IPS DF 6.9 (cell line): ENCODE measurements around the gene NFRKB.
"Not testable (repeated sequence)": the region's sequence is repeated elsewhere in the genome, so short reads cannot be mapped to it uniquely, and the experiment has no call there.

Experiments used
- DNase-seq: peaks from one replicate; pipeline ENCODE4 v3.0.0-alpha.2; 2013; ENCODE audit warnings: low read depth, low spot score
- H3K27ac ChIP-seq: one replicate; pipeline ENCODE4 v1.5.1; 2013; ENCODE audit warnings: low read length, control low read depth
- H3K27me3 ChIP-seq: 2 replicates; pipeline ENCODE4 v1.6.1; 2013; ENCODE audit warnings: mild to moderate bottlenecking, low read length; ENCODE audit not compliant: control insufficient read depth, insufficient read depth
- H3K36me3 ChIP-seq: 2 replicates; pipeline ENCODE4 v1.6.1; 2013; ENCODE audit warnings: low read length; ENCODE audit not compliant: control insufficient read depth, insufficient read depth
- H3K4me1 ChIP-seq: 2 replicates; pipeline ENCODE4 v1.6.1; 2013; ENCODE audit warnings: low read length; ENCODE audit not compliant: control insufficient read depth, insufficient read depth
- H3K4me3 ChIP-seq: 2 replicates; pipeline ENCODE4 v1.5.1; 2013; ENCODE audit warnings: mild to moderate bottlenecking, low read length
- H3K9me3 ChIP-seq: 2 replicates; pipeline ENCODE4 v1.6.1; 2013; ENCODE audit warnings: low read length, inconsistent platforms; ENCODE audit not compliant: control insufficient read depth, insufficient read depth
- WGBS: extraction: QIAGEN DNeasy Blood & Tissue Kit; methylation state at CpG from one replicate; pipeline ENCODE4 v1.1.7; 2013; ENCODE audit warnings: mixed read lengths, missing lambda C conversion rate; ENCODE audit not compliant: insufficient read length, insufficient coverage; 5-methylcytosine and 5-hydroxymethylcytosine counted together

The NFRKB gene

DNA sequence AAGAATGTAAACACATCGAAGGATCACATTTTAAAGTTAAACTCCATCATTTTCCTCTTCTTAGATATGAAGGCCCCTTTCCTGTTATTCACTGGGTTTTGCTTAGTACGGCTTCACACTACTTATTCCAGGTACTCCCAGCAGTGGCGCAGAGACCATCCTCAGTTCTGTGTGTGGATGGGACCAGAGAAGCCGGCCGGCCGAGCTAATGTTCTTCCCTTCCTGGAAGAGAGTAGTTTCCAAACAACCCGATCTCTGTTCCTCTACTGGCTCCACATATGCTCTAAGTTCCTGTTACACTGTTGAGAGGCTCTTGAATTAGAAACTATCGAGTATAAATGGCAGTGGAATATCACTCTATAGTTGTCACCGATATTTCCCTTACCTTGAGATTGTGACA lies 684 bp upstream of the NFRKB start:
- Histone ChIP-seq H3K4me3 (peak overlapping the region; percentile 18; the same call in 1 of the 2 replicates), H3K27me3 (no peaks in the 10 kb centered on the region), H3K4me1 (no peaks in the 10 kb centered on the region), H3K27ac (no peak overlapping the region), H3K9me3 (no peaks in the 10 kb centered on the region), H3K36me3 (peaks cover 5% of the 10 kb centered on the region; the same call in 1 of the 2 replicates)
- WGBS: no CpG with 5 or more reads among the region's 9 CpGs
- DNase-seq: no peak

DNA sequence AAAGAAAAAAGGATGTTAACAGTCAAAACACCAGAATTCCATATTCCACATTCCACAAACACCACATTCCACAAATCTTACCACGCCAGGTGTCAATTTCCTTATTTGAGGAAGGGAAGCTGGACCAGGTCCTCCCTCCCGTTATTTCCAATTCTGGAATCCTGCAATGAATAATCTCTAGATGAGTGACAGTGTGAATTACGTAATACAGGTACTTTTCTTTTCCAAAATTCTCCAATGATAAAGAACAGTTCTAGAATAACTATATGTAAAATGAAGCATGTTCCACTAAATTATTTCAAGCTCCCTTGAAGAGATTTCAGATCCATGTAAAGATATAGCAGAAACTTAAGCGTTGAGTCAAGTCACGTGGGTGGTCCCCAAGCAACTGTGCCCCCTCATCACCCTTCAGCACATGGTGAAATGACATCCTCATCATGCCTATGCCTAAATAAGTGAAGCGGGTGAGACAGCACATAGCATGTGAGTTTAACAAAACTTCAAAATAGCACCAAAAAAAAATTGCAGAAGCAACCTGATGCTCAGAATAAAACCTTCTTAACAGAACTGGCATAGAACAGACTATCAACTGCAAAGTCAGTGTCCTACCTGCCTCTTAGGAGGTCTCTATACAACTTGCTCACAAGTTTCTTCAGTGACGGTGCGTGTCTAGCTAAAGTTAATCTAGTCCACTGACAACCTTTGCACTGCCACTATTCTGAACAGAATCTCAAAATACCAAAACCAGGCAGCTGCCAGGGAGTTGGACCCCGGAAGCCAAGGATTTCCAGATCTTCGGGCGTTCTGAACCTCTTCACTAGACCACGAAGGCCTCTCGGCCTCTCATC lies 876 bp downstream of the NFRKB start:
- 100% methylated on average over 1 of the region's 13 CpGs for WGBS
- Histone ChIP-seq H3K4me1 (no peaks in the 10 kb centered on the region), H3K36me3 (peaks cover 7% of the 10 kb centered on the region; the same call in 1 of the 2 replicates), H3K27me3 (no peaks in the 10 kb centered on the region), H3K9me3 (no peaks in the 10 kb centered on the region), H3K27ac (no peak overlapping the region), H3K4me3 (peak overlapping the region; percentile 96)
- no peak for DNase-seq

DNA sequence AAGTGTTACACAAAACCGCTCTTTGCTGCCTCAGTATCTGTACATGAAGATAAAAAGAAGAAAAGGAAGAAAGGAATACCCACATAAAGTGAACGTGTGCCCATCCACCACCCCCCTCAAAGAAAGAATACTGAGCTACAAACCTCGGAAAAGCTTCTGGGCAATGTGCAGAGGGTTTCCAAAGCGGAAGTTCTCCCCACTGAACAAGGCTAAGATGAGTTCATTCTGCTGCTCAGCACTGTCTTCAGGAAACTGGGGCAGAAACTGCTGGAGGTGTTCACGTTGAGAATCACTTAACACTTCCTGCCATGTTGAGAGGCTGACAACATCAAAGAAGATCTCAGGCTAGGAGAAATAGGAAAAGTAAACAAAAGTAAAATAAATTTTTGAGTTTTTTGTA lies 6.9 kb downstream of the NFRKB start:
- no peaks in the 10 kb centered on the region for H3K4me1 ChIP-seq
- no CpG with 5 or more reads among the region's 5 CpGs for WGBS
- no peaks in the 10 kb centered on the region for H3K9me3 ChIP-seq
- H3K27me3 ChIP-seq: no peaks in the 10 kb centered on the region
- H3K36me3 ChIP-seq: peaks cover 33% of the 10 kb centered on the region
- no peak overlapping the region for H3K4me3 ChIP-seq
- DNase-seq: no peak
- H3K27ac ChIP-seq: no peak overlapping the region

DNA sequence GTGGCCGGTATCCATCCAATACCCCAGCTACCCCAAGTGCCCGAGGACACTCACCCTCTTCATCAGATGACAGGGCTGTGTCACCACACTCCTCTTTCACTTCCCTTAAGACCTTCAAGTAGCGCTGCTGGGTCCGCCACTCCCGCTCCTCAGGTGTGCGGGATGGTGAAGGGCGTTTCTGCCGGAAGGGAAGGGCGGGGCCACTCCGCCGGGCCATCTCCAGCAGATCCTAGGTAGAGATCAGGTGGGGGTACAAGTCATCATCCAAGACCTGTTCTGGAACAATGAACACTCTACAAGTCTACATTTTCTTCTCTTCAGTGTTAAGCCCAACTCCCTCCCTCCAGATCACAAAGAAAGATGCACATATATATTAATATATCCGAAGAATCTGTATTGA lies 10.0 kb downstream of the NFRKB start:
- no peaks in the 10 kb centered on the region for H3K4me1 ChIP-seq
- no peaks in the 10 kb centered on the region for H3K9me3 ChIP-seq
- DNase-seq: no peak
- no peak overlapping the region for H3K27ac ChIP-seq
- no peaks in the 10 kb centered on the region for H3K27me3 ChIP-seq
- no CpG with 5 or more reads among the region's 12 CpGs for WGBS
- no peak overlapping the region for H3K4me3 ChIP-seq
- H3K36me3 ChIP-seq: peaks cover 41% of the 10 kb centered on the region

DNA sequence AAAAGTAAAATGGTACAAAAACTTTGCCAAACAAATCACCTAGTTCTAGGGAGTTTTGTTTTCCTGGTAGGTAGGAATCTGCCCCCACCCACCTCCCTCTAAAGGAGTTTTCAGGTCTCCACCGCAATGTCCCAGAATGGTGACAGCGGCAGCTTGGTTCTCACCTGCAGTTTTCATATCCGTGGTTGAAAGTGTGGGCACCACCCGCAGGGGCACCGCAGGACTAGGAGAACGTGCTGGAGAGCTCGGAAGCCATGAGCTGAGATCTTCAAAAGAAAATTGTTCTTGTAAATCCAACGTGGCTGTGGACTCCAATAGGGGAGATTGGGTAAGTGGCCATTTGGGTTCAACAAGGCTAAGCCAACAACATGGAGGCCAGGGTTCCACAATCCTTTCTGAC lies 10.8 kb downstream of the NFRKB start:
- no CpG with 5 or more reads among the region's 8 CpGs for WGBS
- peaks cover 41% of the 10 kb centered on the region for H3K36me3 ChIP-seq
- no peak for DNase-seq
- H3K9me3 ChIP-seq: no peaks in the 10 kb centered on the region
- no peak overlapping the region for H3K27ac ChIP-seq
- no peak overlapping the region for H3K4me3 ChIP-seq
- no peaks in the 10 kb centered on the region for H3K27me3 ChIP-seq
- H3K4me1 ChIP-seq: no peaks in the 10 kb centered on the region

DNA sequence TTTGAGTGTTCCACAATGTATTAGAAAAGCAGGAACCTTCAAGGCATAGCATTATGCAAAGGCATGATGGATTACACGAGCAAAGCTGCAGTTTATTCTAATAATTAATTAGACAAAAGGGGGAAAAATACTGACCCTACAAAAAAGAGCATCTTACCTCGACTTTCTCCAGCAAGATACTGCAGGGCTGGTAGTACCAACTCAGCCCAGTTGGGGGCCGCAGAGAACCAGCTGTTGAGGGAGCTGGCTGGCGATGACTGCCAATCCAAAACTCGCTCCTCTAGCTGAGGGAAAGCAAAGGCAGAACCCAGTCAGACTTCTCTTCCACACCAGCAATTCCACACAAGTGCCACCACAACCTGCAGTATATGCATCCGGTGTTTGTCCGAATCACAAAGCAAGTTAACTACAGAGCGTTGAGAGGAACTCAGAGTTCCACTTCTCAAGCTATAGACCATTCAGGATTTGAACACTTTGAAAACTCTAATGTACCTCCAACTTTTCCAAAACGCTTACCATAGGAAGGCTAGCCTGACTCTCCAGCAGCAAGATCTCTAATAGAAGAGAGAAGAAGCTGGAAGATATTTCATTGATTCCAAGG lies 13.7 kb downstream of the NFRKB start:
- Histone ChIP-seq H3K9me3 (no peaks in the 10 kb centered on the region), H3K4me1 (no peaks in the 10 kb centered on the region), H3K4me3 (no peak overlapping the region), H3K36me3 (peaks cover 37% of the 10 kb centered on the region), H3K27ac (no peak overlapping the region), H3K27me3 (no peaks in the 10 kb centered on the region)
- no peak for DNase-seq
- no CpG with 5 or more reads among the region's 9 CpGs for WGBS

DNA sequence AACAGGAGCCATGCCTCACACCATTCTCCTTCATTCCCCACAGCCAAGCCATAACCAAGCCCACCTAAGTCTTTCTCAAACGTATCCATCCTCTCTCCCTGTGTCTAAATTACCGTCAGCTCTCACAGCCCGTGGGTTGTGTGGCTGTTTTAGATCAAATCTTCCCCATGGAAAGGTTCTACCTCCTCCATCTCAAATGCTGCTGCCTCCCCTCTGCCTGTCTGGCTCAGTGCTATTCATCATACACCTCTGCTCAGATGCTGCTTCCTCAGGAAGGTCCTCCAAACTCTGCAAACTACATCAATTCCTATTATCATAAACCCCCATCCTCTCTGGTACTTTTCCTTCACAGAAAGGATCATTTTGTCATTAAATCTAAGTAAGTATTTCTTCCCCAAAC lies 15.1 kb downstream of the NFRKB start:
- H3K36me3 ChIP-seq: peaks cover 37% of the 10 kb centered on the region
- no peaks in the 10 kb centered on the region for H3K9me3 ChIP-seq
- H3K4me1 ChIP-seq: no peaks in the 10 kb centered on the region
- DNase-seq: no peak
- H3K27me3 ChIP-seq: no peaks in the 10 kb centered on the region
- H3K4me3 ChIP-seq: no peak overlapping the region
- WGBS: no CpG with 5 or more reads among the region's 3 CpGs
- H3K27ac ChIP-seq: no peak overlapping the region

DNA sequence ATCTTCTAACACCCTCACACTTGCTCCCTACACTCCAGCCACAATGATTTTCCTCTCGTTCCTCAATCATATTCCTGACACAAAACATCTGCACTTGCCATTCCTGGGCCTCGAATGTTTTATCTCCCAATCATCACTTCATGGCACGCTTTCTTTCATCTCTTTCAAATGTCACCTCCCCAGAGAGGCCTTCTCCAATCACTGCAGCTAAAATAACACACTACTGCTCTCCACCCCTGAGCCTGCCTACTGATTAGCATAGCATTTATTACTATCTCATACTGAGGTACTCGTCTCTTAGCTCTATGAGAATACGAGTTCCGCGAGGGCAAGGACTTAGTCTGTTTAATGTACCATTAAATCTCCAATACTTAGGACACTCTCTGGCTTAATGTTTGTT lies 23.5 kb downstream of the NFRKB start:
- peaks cover 38% of the 10 kb centered on the region for H3K36me3 ChIP-seq

DNA sequence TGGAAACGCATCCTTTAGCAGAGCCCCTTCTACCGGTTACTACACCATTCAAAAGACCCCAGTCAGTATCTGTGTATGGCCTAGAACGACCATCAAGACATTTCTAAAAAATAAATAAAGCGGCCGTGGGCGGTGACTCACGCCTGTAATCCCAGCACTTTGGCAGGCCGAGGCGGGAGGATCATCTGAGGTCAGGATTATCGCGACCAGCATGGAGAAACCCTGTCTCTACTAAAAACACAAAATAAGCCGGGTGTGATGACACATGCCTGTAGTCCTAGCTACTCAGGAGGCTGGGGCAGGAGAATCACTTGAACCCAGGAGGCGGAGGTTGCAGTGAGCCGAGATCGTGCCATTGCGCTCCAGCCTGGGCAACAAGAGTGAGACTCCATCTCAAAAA lies 26.8 kb downstream of the NFRKB start:
- not testable (repeated sequence) for H3K27ac ChIP-seq, H3K4me3 ChIP-seq, DNase-seq, H3K4me1 ChIP-seq, H3K9me3 ChIP-seq, H3K27me3 ChIP-seq
- H3K36me3 ChIP-seq: peaks cover 43% of the 10 kb centered on the region
- no CpG with 5 or more reads among the region's 16 CpGs for WGBS

More for the DNA sequence above, 23.5 kb downstream of the NFRKB start:
- 100% methylated on average over 1 of the region's 7 CpGs for WGBS
- no peaks in the 10 kb centered on the region; the same call in 1 of the 2 replicates for H3K4me1 ChIP-seq
- no peaks in the 10 kb centered on the region for H3K9me3 ChIP-seq
- H3K27me3 ChIP-seq: no peaks in the 10 kb centered on the region
- H3K4me3 ChIP-seq: no peak overlapping the region
- no peak overlapping the region for H3K27ac ChIP-seq
- no peak for DNase-seq

DNA sequence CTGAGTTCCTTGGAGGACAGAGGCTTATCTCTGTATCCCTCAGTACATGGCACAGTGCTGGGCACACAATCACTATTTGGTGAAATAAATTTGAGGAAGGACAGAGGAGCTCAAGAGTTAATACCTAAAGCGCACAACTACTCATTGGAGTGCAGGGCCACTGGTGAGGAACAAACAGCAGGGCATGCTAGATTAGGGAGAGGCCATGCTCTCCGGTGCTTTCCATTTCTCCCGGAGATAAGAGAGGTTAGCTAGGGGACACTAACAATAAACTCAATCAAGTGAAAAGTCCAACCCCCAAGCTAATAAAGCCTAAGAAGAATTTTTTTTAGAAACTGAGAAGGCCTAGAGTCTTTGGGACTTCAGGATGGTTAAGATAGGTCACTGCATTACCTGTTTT lies 29.1 kb downstream of the NFRKB start:
- Histone ChIP-seq H3K4me3 (no peak overlapping the region), H3K27me3 (no peaks in the 10 kb centered on the region), H3K4me1 (peaks cover 2% of the 10 kb centered on the region), H3K9me3 (no peaks in the 10 kb centered on the region), H3K36me3 (peaks cover 38% of the 10 kb centered on the region), H3K27ac (no peak overlapping the region)
- no CpG with 5 or more reads among the region's 3 CpGs for WGBS
- DNase-seq: no peak
